GM10248 (cell line): ENCODE measurements around the gene DFFB.

Experiments
- CTCF ChIA-PET: fragments of 300-600 bp; sonication (Branson Sonifier 250); formaldehyde crosslinking; extraction: SDS; loops from one replicate; lab custom pipeline; 2021; ENCODE audit warnings: antibody characterized with exemption; lab: Yijun Ruan, JAX
- POLR2A ChIA-PET: fragments of 350-650 bp; sonication (Branson Sonifier 250); formaldehyde crosslinking; extraction: SDS; loops from one replicate; lab custom pipeline; 2020; ENCODE audit warnings: antibody characterized with exemption; lab: Yijun Ruan, JAX
- DNase-seq: peaks from one replicate; pipeline ENCODE4 v3.0.0; 2012; ENCODE audit errors: extremely low spot score
- CTCF ChIP-seq: IDR thresholded peaks from 2 replicates; pipeline ENCODE4 v1.5.1; 2012; ENCODE audit warnings: mild to moderate bottlenecking, low read depth; ENCODE audit errors: extremely low read depth, missing control alignments, control extremely low read depth

The DFFB gene

GRCh38 chr1:3852091-3852490, 5.2 kb upstream of the DFFB start:
- ChIA-PET CTCF (no interaction called here), POLR2A (no interaction called here)
- DNase-seq, result no peak
- no peak for TF ChIP-seq CTCF

GRCh38 chr1:3852711-3853485, 4.4 kb upstream of the DFFB start:
- ChIA-PET CTCF (no interaction called here), POLR2A (no interaction called here)
- TF ChIP-seq CTCF, result no peak
- DNase-seq, result no peak

GRCh38 chr1:3857791-3858129, 484 bp downstream of the DFFB start:
- TF ChIP-seq CTCF, result no peak
- DNase-seq, result no peak
- ChIA-PET POLR2A (no interaction called here), CTCF (interaction anchor here (0.8 to 2.5 kb wide), 4 partner anchors 10 to 45 kb away, joined by 3 to 13 read pairs (median 4); partner anchors contain the start of gene C1orf174)

GRCh38 chr1:3858231-3858981, 1.1 kb downstream of the DFFB start:
- no peak for DNase-seq
- TF ChIP-seq CTCF, result no peak
- POLR2A ChIA-PET, result no interaction called here
- CTCF ChIA-PET, result interaction anchor here (1.0 to 2.5 kb wide), 4 partner anchors 31 to 45 kb away, joined by 3 to 13 read pairs (median 4); partner anchors contain the start of gene C1orf174

- ChIA-PET POLR2A (no interaction called here), CTCF (no interaction called here)
- DNase-seq, result no peak
- no peak for TF ChIP-seq CTCF
These were observed 6.1 kb downstream of the DFFB start for GRCh38 chr1:3863231-3863935.

- DNase-seq, result no peak
- TF ChIP-seq CTCF, result no peak
- CTCF ChIA-PET, result no interaction called here
- POLR2A ChIA-PET, result no interaction called here
These were observed 7.6 kb downstream of the DFFB start for GRCh38 chr1:3864884-3865283.
